Stimulated activated CD8-positive, alpha-beta memory T cell treated with anti-CD3 and anti-CD28 coated beads, Interleukin-12 subunit alpha, Interleukin-12 subunit beta, amount 100 ng/mL, for 24 hours (primary cell): ENCODE results near the gene AGBL3.
"Not testable (repeated sequence)": the region's sequence is repeated elsewhere in the genome, so short reads cannot be mapped to it uniquely, and the experiment has no call there.

Experiments used
- DNase-seq: peaks from one replicate; pipeline ENCODE4 v3.0.0-alpha.2; 2020; ENCODE audit errors: extremely low read depth

AGBL3 gene

DNA sequence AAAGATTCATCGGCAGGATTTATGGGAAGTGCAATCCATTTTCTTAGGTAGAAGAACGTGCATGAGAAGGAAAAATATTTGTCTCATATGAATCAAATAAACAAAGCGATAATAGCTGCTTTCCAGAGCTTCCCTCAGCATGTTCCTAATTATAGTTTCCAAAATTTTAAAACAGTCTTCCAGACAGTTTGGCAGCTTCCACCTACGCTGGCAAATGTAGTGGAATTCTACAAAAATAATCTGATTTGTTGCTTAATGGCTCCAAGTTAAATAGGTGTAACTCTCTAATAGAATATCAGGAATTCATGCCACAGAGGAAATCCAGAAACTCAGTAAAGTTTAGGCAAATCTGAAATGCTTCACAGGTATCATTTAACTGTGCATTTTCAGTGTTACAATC is 23.3 kb upstream of the AGBL3 start:
- DNase-seq, result no peak

DNA sequence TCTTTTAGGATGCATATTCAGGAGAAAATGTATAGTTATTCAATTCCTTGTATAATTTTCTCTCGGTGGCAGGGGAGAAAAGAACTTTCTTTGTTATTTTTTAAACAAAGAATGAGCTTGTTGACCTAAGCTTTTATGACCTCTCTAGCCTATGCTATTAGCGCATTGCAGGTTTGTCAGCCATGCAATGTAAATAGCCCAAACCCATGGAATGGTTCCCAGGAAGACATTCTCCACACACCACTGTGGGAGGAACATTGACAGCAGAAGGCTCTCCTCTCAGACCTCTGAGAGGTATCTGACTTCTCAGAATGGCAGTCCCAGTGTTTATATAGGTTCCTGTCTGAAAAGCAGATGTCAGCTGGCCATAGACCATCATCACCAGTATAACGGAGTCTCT is 19.6 kb upstream of the AGBL3 start:
- no peak for DNase-seq

DNA sequence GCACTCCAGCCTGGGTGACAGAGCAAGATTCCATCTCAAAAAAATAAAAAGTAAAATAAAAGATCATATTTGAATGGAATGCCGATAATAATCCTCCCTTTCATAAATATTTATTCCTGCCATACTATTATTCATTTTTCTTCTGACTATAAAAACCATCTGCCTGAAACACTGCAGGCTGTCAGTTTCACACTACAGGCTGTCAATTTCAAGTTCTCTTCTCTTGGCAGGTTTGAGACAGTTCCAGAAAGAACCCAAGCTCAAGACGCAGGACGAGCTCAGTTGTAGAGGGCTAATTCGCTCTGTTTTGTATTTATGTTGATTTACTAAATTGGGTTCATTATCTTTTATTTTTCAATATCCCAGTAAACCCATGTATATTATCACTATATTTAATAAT is 18.2 kb upstream of the AGBL3 start:
- DNase-seq, result no peak

DNA sequence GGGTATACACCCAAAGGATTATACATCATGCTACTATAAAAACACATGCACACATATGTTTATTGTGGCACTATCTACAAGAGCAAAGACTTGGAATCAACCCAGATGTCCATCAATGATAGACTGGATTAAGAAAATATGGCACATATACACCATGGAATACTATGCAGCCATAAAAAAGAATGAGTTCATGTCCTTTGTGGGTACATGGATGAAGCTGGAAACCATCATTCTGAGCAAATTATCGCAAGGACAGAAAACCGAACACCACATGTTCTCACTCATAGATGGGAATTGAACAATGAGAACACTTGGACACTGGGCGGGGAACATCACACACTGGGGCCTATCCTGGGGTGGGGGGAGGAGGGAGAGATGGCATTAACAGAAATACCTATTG is 4.7 kb upstream of the AGBL3 start:
- not testable (repeated sequence) for DNase-seq

DNA sequence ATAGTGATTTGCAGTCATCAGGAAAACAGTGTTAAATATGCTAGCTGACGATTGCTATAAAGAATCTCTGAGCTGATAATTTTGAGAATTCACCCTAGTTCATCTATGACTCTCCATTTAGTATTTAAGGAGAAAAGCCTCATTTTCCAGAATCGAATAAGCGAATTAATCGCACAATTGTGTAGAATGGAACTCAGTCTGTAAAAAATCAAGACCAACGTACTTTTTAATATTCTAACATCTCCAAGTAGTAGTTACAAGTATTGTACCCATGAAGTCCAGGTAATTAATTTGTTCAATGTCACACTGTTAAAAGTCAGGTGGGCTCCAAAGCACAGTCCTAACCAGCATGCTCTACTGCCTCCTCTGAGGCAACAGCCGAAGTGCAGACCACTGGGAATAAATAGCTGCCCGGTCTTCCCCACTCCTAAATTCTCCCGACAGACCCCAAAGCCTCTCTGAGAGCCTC is 380 bp upstream of the AGBL3 start:
- DNase-seq, result no peak

DNA sequence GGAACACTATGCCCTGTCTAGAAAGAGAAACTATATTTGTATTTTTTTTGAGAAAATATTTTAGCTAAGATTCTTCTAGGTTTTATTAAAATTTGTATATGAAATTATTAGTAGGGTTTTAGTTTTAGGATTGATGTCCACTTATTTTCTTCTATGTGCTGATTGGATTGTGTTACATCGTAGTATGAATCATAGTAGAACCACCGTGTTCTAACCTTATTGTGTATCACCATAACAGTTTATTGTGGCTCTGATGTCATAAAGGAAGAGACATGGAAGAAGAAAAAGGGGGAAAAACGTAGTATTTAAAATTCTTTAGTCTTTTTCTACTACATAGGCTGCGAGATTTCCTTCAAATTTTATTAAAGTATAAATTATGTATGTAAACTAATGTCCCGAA is 1.9 kb downstream of the AGBL3 start:
- DNase-seq, result no peak

DNA sequence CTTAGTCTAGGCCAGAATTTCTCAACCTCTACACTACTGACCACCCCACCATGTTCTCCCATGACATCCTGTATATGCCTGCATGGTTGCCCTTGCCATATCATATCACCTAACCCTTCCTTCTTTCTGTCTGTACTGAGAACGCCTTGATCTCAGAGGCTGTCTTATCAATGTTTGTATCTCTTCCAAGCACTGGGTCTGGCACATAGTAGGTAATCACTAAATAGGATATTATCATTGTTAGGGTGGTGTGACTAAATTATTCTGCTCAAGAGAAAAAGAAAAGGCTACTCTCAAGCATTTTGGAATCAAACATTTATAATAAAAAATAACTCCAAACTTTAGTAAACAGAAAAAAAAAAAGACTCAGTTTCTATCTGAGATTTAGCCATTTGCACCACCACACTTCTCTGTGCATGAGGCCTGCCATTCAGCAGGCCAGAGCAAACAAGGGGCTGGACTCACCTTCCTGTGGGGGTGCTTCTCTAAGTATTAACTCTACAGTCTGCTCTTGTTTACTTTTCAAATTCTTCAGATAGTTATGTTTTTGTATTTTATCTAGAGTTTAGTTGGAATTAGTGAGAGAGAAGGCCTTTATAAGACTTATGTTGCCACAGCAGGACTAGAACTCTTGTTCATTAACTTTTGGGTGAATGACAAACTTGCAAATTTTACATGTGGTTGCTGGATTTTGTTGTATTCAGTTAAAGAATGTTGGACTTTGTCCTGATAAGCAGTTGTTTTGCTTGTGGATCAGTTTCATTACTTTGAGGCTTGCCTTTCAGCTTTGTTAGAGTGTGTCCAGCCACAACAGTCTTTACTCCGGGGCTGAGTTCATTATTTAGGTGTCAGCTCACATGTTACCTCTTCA is 5.4 kb downstream of the AGBL3 start:
- DNase-seq, result no peak

DNA sequence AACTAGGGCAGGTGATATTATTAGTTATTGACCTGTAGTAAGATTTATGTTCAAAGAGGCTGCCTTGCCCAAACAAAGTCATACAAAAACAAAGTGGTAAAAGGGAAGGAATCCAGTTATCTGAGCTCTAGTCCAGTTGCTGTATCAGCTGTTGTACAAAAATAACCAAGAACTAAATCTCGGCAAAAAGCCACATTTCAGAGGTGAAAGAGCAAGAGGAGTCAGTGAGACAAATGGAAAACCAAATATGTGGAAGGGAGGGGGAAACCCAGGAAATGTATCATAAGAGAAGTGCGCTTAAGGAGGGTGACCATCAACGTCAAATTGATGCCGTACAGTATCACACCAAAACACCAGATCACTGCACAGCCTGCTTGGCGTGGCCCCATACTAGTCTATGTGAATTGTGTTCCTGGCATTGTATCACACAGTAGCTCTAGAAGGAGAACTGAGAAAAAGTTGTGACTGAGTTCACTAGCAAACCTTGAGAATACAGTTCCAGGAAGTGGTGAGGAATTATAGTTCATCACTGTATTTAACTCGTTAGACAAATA is 6.4 kb downstream of the AGBL3 start:
- DNase-seq, result no peak

DNA sequence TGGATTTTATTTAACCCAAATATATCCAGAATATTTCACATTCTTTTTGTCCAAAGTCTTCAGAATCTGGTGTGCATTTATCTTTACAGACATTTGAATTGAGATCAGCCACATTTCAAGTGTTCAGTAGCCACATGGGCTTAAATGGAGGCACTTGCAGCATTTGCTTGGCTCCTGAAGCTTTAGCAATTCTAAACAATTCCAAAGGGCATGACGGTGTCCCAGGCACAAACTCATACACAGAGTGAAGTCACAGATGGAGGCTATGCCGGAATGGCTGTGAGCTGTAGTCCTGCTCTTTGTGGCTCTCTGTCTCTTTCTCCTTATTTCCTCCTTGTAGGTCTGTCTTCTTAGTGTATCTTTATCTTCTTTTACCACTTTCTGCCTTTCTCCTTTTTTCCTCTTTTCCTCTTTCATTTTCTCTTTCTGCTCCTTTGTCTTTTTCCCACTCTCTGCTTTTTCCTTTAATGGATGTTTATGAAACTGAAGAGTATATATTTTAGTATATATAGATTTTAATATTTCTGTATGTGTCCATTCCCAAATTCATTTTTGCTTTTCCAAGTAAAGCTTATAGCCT is 7.7 kb downstream of the AGBL3 start:
- DNase-seq, result no peak

DNA sequence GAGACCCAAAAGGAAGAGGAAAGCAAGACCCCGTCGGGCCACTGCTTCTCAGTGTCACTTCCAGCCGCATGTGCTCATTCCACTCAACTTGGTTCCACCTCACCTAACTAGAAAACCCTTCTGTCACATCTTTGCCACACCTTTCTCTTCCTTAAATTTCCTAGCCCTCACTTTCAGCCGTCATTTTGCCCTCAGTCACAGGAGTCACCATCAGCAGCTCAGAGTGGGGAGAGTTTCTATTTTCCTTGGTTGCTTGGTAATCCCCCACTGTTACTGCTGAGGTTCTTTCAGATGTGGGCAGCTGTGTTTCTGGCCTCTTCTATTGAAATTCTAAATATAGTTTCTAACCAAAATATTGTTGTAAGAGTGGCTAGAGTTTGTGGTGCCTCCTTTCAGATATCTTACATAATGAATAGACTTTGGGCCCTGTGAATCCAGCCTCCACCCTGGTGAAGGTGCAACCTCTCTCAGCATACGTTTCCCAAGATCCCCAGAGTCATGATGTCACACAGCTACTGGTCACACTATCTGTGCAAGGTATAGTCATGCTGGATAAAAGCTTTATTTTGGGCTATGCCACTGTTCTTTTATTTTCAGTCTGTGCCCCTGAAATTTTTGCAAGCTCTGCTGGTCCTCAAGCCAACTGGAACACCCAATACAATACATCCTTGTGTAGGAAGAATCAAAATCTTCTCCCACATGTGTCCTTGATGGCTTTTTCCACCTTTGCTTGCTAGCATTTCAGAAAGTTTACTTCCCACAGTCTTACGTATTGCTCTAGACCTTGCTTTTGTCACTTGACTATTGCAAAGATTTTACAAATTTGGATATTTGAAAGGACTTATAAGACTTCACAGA is 9.2 kb downstream of the AGBL3 start:
- no peak for DNase-seq

DNA sequence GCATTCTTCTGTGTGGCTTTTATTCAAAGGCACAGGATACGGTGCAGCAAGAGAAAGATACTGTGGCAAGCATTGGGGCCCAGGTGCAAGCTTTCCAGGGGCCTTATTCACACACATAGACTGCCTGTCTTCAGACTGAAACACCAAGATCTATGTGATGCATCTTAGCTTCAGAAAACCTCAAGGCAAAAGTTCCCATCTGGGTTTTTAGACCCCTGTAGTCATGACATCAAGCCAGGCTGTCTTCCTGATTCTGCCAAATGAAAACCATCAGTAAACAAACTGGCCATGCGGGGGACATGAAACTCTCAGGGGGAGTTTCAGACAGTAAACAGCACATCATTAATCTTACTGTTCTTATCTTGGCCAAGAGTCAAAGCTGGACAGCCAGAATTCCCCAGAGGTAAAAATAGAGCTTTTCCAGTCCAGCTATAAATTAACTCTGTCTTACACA is 9.8 kb downstream of the AGBL3 start:
- no peak for DNase-seq

DNA sequence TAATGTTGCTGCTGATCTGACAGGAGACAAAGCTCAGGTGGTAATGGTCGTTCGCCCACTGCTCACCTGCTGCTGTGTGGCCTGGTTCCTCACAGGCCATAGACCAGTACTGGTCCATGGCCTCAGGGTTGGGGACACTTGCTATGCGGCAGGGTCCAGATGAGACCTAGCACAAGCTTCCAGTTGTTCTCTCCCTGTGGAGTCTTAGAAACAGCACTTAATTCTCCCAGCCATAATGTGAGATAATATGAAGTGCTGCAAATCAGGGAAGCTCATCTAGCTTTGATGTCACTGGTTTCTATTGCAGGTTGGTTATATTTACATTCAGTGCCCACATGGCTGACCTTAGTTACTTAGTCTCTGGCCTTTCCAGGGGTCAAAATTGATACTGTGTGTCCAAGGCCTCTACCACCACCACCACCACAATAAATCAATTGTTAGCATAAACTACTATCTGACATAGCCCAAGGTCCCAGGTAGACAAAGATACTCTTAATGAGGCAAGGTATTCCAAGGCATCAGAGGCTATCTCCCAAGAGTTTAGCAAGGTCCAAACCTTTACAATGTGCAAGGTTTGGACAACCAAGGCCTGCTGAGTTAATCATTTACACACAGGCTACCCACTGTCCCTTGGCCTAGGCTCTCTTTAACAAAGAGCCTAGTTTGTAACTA is 11.0 kb downstream of the AGBL3 start:
- no peak for DNase-seq

DNA sequence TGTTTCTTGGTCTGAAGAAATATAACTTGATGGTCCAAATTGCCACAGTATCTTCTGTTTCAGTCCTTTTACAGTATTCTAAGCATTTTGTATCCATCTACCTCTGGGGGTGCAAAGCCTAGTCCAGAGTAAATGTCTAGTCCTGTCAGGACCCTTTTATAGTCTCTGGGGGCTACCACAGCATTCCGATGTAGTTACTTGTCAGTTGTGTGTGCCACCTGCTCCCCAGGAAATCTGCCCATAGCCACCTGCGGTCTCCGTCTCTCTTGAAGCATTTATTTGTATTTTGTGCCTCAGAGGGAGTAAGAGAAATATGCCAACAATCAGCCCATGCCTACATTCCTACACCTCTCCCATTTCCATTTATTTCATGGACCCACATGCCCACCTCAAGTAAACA is 12.8 kb downstream of the AGBL3 start:
- DNase-seq, result no peak

DNA sequence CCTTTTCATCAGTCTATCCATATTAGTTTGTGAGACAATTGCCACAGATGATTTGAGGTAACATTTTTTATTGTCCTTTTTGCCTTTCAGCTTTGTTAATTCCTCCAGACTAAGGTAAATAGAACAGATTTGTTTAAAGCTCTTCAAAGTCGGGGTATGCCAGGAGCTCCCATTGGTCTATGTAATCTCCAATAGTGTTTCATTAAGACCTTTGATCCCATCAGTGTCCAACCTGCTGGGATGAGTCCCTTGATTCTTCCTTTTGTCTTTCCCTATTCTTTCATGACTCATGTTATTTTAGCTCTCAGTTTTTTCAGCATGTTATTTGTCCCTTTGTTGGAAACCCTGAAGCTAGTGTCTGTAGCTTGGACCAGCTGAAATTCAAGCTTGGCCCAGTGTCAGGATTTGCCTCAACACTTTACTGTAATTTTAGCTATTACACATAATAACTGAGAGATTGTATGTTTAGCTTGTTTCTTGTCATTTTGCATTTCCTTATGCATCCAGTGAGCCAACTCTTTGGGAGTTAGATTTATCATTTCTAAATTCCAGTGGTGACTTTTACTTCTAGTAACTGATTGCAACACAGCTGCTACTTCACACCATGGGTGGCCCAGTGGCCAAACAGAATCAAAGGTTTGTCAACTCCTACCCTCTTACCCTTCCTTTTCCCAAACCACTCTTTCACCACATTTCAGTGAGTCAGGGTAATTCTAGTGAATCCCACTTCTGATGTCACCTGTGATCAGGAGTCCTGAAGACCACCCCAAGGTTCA is 15.3 kb downstream of the AGBL3 start:
- no peak for DNase-seq

DNA sequence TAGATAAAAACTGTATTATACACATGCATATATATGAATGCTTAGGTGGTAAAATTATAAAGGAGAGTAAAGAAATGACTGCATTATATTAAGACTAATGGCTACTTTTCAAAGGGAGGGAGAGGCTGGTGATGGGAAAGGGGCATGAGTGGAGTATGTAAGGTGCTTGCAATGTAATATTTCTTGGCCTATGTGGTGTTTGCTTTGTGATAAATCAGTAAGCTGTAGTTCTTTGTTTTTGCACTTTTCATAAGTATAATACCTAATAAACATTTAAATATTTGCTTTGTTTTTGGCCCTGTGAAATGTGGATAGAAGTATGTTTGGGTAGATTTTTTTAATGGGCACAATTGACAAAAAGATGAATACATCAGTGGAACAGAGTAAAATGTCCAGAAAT is 25.9 kb downstream of the AGBL3 start:
- no peak for DNase-seq

DNA sequence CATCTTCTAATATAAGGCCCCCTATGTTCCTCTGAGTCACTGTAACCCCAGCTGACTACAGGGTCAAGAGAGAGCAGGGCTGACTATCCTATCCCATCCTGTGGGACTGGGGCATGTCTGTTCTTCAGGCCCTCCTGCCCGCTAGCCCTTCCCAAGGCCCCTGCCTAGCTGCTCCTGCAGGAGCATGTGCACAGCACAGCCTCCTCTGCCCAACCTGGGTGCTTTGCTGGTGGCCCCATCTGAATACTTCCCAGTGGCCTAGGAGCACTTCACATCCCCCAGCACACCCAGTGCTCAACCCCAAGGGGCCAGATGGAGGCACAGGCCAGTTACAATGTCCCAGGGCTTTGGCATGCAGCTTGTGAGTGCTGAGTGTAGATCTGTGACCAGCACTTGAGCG is 37.3 kb downstream of the AGBL3 start:
- no peak for DNase-seq

DNA sequence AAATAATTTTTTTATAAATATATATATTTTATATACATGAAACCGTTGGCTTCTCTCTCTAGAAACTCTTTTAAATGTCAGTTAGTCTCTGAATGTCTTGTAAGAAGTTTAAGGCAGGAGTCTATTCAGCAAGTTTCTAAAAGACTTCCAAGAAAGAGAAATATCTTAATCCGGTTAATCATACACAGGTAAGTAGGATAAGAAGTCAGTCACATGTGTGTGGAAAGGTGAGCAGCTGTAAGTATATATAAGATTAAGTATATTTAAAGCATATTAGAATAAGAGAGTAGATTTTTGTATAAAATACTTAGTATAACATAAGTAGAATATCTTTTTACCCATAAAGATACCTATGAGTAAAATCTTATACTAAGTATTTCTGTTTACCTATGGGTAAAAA is 48.9 kb downstream of the AGBL3 start:
- DNase-seq, result no peak

DNA sequence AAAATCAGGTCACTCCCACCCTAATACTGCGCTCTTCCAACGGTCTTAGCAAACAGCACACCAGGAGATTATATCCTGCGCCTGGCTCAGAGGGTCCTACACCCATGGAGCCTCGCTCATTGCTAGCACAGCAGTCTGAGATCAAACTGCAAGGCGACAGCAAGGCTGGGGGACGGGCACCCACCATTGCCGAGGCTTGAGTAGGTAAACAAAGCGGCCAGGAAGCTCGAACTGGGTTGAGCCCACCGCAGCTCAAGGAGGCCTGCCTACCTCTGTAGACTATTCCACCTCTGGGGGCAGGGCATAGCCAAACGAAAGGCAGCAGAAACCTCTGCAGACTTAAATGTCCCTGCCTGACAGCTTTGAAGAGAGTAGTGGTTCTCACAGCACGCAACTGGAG is 80.7 kb downstream of the AGBL3 start:
- DNase-seq, result not testable (repeated sequence)

DNA sequence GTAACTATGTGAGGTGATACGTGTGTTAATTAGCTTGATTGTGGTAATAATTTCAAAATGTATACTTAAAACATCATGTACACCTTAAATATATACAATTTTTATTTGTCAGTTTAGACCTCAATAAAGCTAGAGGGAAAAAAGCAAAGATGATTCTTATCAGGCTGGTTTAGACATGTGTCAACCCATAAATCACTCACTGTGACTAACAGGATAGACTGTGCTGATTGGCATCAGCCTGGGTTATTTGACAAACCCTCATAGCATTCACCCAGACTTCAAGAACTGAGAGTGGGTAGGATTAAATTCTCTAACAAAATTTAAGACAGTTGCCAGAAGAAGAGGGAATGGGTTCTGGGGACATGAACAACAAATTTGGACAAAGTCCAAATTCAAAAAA is 87.8 kb downstream of the AGBL3 start:
- no peak for DNase-seq

DNA sequence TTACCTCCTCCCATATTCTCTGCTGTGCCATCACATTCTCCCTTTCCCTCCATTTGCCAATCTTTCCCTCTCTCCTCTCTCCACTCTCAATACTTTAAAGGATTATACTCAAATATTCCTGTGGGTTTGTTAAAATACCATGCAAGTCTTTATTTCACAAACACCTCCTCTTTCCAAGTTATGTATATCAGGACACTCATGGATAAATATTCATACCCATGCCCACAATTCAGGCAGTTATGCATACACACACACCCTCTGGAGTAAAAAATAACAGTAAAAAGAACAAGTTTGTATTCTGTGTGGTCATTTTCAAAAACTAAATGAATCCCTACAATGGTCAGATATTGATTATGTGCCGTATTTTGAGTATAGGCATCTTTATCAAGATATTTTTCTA is 88.2 kb downstream of the AGBL3 start:
- no peak for DNase-seq

DNA sequence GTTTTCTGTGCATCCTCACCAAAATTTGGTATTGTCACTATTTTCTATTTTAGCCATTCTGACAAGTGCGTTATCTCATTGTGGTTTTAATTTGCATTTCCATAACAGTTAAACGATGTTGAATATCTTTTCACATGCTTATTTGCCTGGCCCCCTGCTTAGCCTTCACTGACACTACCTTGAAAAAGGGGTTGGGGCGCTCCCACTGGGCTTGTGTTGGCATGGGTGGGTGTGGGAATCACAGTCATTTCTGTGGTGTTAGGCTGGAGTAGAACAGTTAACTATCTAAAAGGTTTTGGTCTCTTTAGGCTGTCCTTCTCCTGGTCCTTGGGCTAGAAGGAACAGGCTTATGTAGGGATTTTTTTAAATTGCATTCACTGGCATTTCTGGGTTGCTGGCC is 89.4 kb downstream of the AGBL3 start:
- no peak for DNase-seq
